H1 (cell line): ENCODE data around the gene KCNH1. TPM values are rescaled to one million over a fixed set of nuclear protein-coding genes. Genes with fewer than 3 reads are reported as not detected.

Experiments used
- CTCF ChIA-PET: fragments of 300-600 bp; sonication (Branson Sonifier 250); formaldehyde crosslinking; loops from one replicate; lab custom pipeline; 2021; ENCODE audit not compliant: partially characterized antibody; lab: Charles Lee
- POLR2A ChIA-PET: fragments of 300-600 bp; sonication (Branson Sonifier 250); formaldehyde crosslinking; loops from one replicate; lab custom pipeline; 2021; ENCODE audit warnings: inconsistent platforms; ENCODE audit not compliant: partially characterized antibody; lab: Charles Lee
- DNase-seq, 2 experiments: peaks; one replicate each; pipeline versions ENCODE4 v3.0.0 to v3.0.0-alpha.2; 2010 to 2022; ENCODE audit warnings: low spot score in 2 of 2, low read depth in 1 of 2, mixed read lengths in 1 of 2
- FAIRE-seq: peaks from 2 replicates; lab custom pipeline; 2011; peaks lifted over from hg19 to GRCh38; lab: Jason Lieb, UNC
- H2AFZ ChIP-seq: 2 replicates; pipeline ENCODE4 v1.8.1; 2012; ENCODE audit warnings: low read length, inconsistent platforms
- H2AK5ac ChIP-seq: 2 replicates; pipeline ENCODE4 v1.6.1; 2013; ENCODE audit warnings: low read depth, low read length
- H2BK120ac ChIP-seq: replicated peaks from 2 replicates; pipeline ENCODE3; 2013; ENCODE audit warnings: low read depth, low read length, inconsistent platforms
- H2BK12ac ChIP-seq: 2 replicates; pipeline ENCODE4 v1.6.1; 2013; ENCODE audit warnings: low read depth, low read length
- H2BK15ac ChIP-seq: 2 replicates; pipeline ENCODE4 v1.6.1; 2013; ENCODE audit warnings: low read length
- H2BK20ac ChIP-seq: 2 replicates; pipeline ENCODE4 v1.6.1; 2013; ENCODE audit warnings: low read length
- H2BK5ac ChIP-seq: 2 replicates; pipeline ENCODE4 v1.6.1; 2013; ENCODE audit warnings: low read depth, low read length
- H3K14ac ChIP-seq: 2 replicates; pipeline ENCODE4 v1.6.1; 2013; ENCODE audit warnings: inconsistent platforms; ENCODE audit not compliant: insufficient read length
- H3K18ac ChIP-seq: 2 replicates; pipeline ENCODE4 v1.6.1; 2013; ENCODE audit warnings: low read length; ENCODE audit errors: extremely low read depth
- H3K23ac ChIP-seq: 2 replicates; pipeline ENCODE4 v1.6.1; 2013; ENCODE audit warnings: inconsistent platforms; ENCODE audit not compliant: insufficient read length
- H3K23me2 ChIP-seq: 2 replicates; pipeline ENCODE4 v1.6.1; 2013; ENCODE audit warnings: low read depth, low read length
- H3K27ac ChIP-seq: 2 replicates; pipeline ENCODE4 v1.6.1; 2011; ENCODE audit warnings: low read depth, low read length, inconsistent platforms
- H3K27me3 ChIP-seq, 4 experiments: replicated peaks in 1 of 4; 1 replicate in 1 of 4; 2 replicates in 3 of 4; pipeline versions ENCODE4 v1.6.1 to v1.8.1; 2011 to 2013; ENCODE audit warnings: low read length in 3 of 4, mild to moderate bottlenecking in 3 of 4, inconsistent platforms in 2 of 4, mixed read lengths in 2 of 4, moderate library complexity in 1 of 4; ENCODE audit not compliant: control insufficient read depth in 3 of 4, insufficient read depth in 3 of 4; ENCODE audit errors: extremely low read depth in 1 of 4
- H3K36me3 ChIP-seq, 4 experiments: 2 replicates each; pipeline versions ENCODE4 v1.6.1 to v1.8.1; 2011 to 2013; ENCODE audit warnings: mild to moderate bottlenecking in 4 of 4, low read length in 3 of 4, moderate library complexity in 2 of 4, control low read depth in 1 of 4, inconsistent platforms in 1 of 4; ENCODE audit not compliant: insufficient read depth in 4 of 4, control insufficient read depth in 2 of 4
- H3K4ac ChIP-seq: replicated peaks from 2 replicates; pipeline ENCODE3; 2013; ENCODE audit warnings: low read length, low read depth, mixed read lengths, inconsistent platforms; ENCODE audit not compliant: insufficient read length
- H3K4me1 ChIP-seq, 4 experiments: replicated peaks in 1 of 4; 1 replicate in 1 of 4; 2 replicates in 3 of 4; pipeline versions ENCODE4 v1.6.1 to v1.8.1; 2011 to 2013; ENCODE audit warnings: low read length in 3 of 4, inconsistent platforms in 2 of 4, mixed read lengths in 1 of 4; ENCODE audit not compliant: insufficient read depth in 4 of 4, control insufficient read depth in 3 of 4
- H3K4me2 ChIP-seq, 2 experiments: 2 replicates each; pipeline versions ENCODE4 v1.6.1 to v1.8.1; 2011 to 2013; ENCODE audit warnings: low read depth in 2 of 2, low read length in 2 of 2, control low read depth in 1 of 2, inconsistent platforms in 1 of 2, mild to moderate bottlenecking in 1 of 2; ENCODE audit not compliant: insufficient read depth in 1 of 2
- H3K4me3 ChIP-seq, 4 experiments: fragments of 200-600, 300-600 bp in 1 of 4; sonication (generic), shearing (Covaris generic), sonication (Bioruptor Twin) in 1 of 4; 2 replicates each; pipeline versions ENCODE4 v1.5.1 to v1.8.1; 2011 to 2016; ENCODE audit warnings: low read length in 4 of 4, low read depth in 3 of 4, control low read depth in 2 of 4, inconsistent platforms in 2 of 4, mild to moderate bottlenecking in 2 of 4, mixed read lengths in 1 of 4, moderate library complexity in 1 of 4; ENCODE audit not compliant: insufficient read depth in 2 of 4; ENCODE audit errors: extremely low read depth in 1 of 4
- H3K56ac ChIP-seq: replicated peaks from 2 replicates; pipeline ENCODE3; 2013; ENCODE audit warnings: low read depth, mild to moderate bottlenecking, mixed read lengths, low read length, inconsistent platforms; ENCODE audit not compliant: insufficient read length
- H3K79me1 ChIP-seq: 2 replicates; pipeline ENCODE4 v1.6.1; 2013; ENCODE audit warnings: low read depth, low read length, control low read depth
- H3K79me2 ChIP-seq, 2 experiments: 2 replicates each; pipeline versions ENCODE4 v1.6.1 to v1.8.1; 2012 to 2013; ENCODE audit warnings: low read length in 2 of 2, mild to moderate bottlenecking in 2 of 2, inconsistent platforms in 1 of 2; ENCODE audit not compliant: insufficient read depth in 2 of 2, control insufficient read depth in 1 of 2
- H3K9ac ChIP-seq, 4 experiments: replicated peaks in 1 of 4; 1 replicate in 1 of 4; 2 replicates in 3 of 4; pipeline versions ENCODE4 v1.6.1 to v1.8.1; 2011 to 2013; ENCODE audit warnings: low read depth in 3 of 4, low read length in 3 of 4, control low read depth in 2 of 4, mild to moderate bottlenecking in 2 of 4, moderate library complexity in 2 of 4, inconsistent platforms in 1 of 4; ENCODE audit errors: extremely low read depth in 1 of 4
- H3K9me3 ChIP-seq, 2 experiments: 2 replicates each; pipeline versions ENCODE4 v1.6.1 to v1.8.1; 2012 to 2013; ENCODE audit warnings: mild to moderate bottlenecking in 2 of 2, moderate library complexity in 2 of 2, control low read depth in 1 of 2, inconsistent platforms in 1 of 2, low read depth in 1 of 2, low read length in 1 of 2, mixed read lengths in 1 of 2; ENCODE audit not compliant: insufficient read depth in 2 of 2
- H4K20me1 ChIP-seq, 2 experiments: replicated peaks in 1 of 2; 2 replicates each; pipeline versions ENCODE3 to v1.8.1; 2011 to 2013; ENCODE audit warnings: inconsistent platforms in 2 of 2, low read length in 2 of 2, mild to moderate bottlenecking in 1 of 2; ENCODE audit not compliant: insufficient read depth in 2 of 2, control insufficient read depth in 1 of 2
- H4K5ac ChIP-seq: 2 replicates; pipeline ENCODE4 v1.6.1; 2013; ENCODE audit warnings: low read length, low read depth, mixed read lengths, inconsistent platforms; ENCODE audit not compliant: insufficient read length
- H4K8ac ChIP-seq: 2 replicates; pipeline ENCODE4 v1.8.0; 2013; ENCODE audit warnings: mild to moderate bottlenecking, moderate library complexity, low read length, inconsistent platforms; ENCODE audit not compliant: insufficient read depth; ENCODE audit errors: extremely low read depth
- H4K91ac ChIP-seq: replicated peaks from 2 replicates; pipeline ENCODE3; 2013; ENCODE audit warnings: low read length, mixed read lengths, inconsistent platforms; ENCODE audit not compliant: insufficient read length
- HDAC2 ChIP-seq, 2 experiments: fragments of 300-600 bp in 1 of 2; sonication (generic) in 1 of 2; IDR thresholded peaks; 2 replicates each; pipeline ENCODE4 v1.6.1; 2011 to 2012; ENCODE audit warnings: low read depth in 2 of 2, low read length in 2 of 2, mild to moderate bottlenecking in 2 of 2, moderate library complexity in 2 of 2, borderline replicate concordance in 1 of 2, inconsistent platforms in 1 of 2
- JUN ChIP-seq: IDR thresholded peaks from 2 replicates; pipeline ENCODE4 v1.6.1; 2011; ENCODE audit warnings: low read depth, mild to moderate bottlenecking, improper control_type of control experiment, low read length
- SAP30 ChIP-seq: fragments of 300-600 bp; sonication (generic); IDR thresholded peaks from 2 replicates; pipeline ENCODE4 v1.7.1; 2012; ENCODE audit warnings: low read length, moderate library complexity, mild to moderate bottlenecking, inconsistent platforms; ENCODE audit not compliant: insufficient read depth, insufficient replicate concordance
- WGBS, 2 experiments: shearing (Covaris generic) in 1 of 2; methylation state at CpG; one replicate each; pipeline versions ENCODE4 v1.1.6 to v1.1.7; 2013 to 2015; ENCODE audit warnings: low lambda C conversion rate in 2 of 2, mixed read lengths in 2 of 2, inconsistent platforms in 1 of 2, low coverage in 1 of 2, missing lambda C conversion rate in 1 of 2; ENCODE audit not compliant: insufficient replicate concordance in 2 of 2, insufficient coverage in 1 of 2, insufficient read length in 1 of 2; ENCODE audit errors: extremely low coverage in 1 of 2, missing lambda C conversion rate in 1 of 2; 5-methylcytosine and 5-hydroxymethylcytosine counted together
- polyA plus RNA-seq, 7 experiments: library from polyadenylated mRNA; depleted of rRNA in 3 of 7; stranded (reverse) in 5 of 7; unstranded in 2 of 7; fragments of >200 nt in 5 of 7; fragments of 200-250 nt in 2 of 7; gene quantifications; 1 replicate in 5 of 7; 2 replicates in 1 of 7; 4 replicates in 1 of 7; pipeline versions ENCODE4 v1.2.1 to v1.2.3, GENCODE V29; 2011 to 2013; ENCODE audit warnings: missing spikeins in 2 of 7, mixed read lengths in 2 of 7
- total RNA-seq: library from RNA; stranded (reverse); fragmentation: NEBNext Ultra II Directional; extraction: Animal tissue kit (Norgen Biotek cat#: 25700); gene quantifications from 2 replicates; pipeline ENCODE4 v1.2.1, GENCODE V29; 2021

Gene KCNH1
- total and polyA plus RNA-seq, 2 of the 8 experiments (the other 6 are each of a cell fraction or from before 2014, with no cell fraction given), result 0.27 to 0.34 TPM

DNA sequence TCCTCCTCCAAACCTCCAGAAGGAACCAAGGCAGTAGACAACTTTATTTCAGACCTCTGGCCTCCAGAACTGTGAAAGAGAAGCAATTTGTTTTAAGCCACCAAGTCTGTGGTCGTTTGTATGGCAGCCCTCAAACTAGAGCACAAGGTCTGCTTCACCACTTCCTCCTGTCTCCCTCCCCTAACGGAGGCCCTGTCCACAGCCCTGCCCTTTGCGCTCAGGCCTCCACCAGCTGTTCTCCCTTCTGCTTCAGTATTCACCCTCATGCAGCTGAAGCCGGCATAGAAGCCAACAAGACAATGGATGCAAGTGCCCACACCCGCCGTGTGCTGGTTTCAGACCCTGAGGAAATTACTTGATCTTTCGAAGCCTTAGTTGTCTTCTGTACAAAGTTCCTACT is 441.2 kb downstream of the KCNH1 start:
- Histone ChIP-seq H3K79me1 (no peaks in the 10 kb centered on the region), H4K91ac (no peak overlapping the region)
- TF ChIP-seq SAP30 (no peak), HDAC2 (IDR thresholded peaks at IDR 0.05; ENCODE audit: borderline replicate concordance in 1 of 2, low read depth in 2 of 2, low read length in 2 of 2) (no peak), JUN (no peak)

More for the DNA sequence above, 441.2 kb downstream of the KCNH1 start:
- CTCF ChIA-PET, result no interaction called here
- Histone ChIP-seq H2BK12ac (no peak overlapping the region), H3K27me3 (no peaks in the 10 kb centered on the region), H3K56ac (no peak overlapping the region), H3K9ac (no peak overlapping the region), H3K79me2 (no peaks in the 10 kb centered on the region), H3K14ac (no peak overlapping the region), H2BK5ac (no peak overlapping the region; the same call in 1 of the 2 replicates), H3K27ac (no peak overlapping the region), H3K23me2 (no peaks in the 10 kb centered on the region), H2AFZ (no peak overlapping the region), H3K23ac (no peak overlapping the region), H2AK5ac (no peak overlapping the region), H4K5ac (no peak overlapping the region), H4K8ac (no peak overlapping the region), H3K4me2 (no peak overlapping the region), H2BK15ac (no peak overlapping the region), H3K4me1 (no peaks in the 10 kb centered on the region), H3K9me3 (no peaks in the 10 kb centered on the region), H3K36me3 (no peaks in the 10 kb centered on the region), H3K4me3 (no peak overlapping the region), H2BK120ac (no peak overlapping the region), H2BK20ac (no peak overlapping the region), H4K20me1 (no peaks in the 10 kb centered on the region), H3K18ac (no peak overlapping the region), H3K4ac (no peak overlapping the region)
- WGBS, 2 experiments, result 92% methylated on average over 7 of the region's 7 CpGs; no CpG with 5 or more reads in 1 of the 2 experiments
- FAIRE-seq (no peak), DNase-seq (no peak)
- POLR2A ChIA-PET, result interaction anchor here (1.3 kb wide), 1 partner anchor 17 kb away, joined by 3 read pairs; no protein-coding TSS in a partner anchor
